Chondrocyte (in vitro differentiated cells): ENCODE data around the gene MIAT. TPM values are rescaled to one million over a fixed set of nuclear protein-coding genes. Genes with fewer than 3 reads are reported as not detected.
"Not testable (repeated sequence)": the region's sequence is repeated elsewhere in the genome, so short reads cannot be mapped to it uniquely, and the experiment has no call there.

Experiments
- DNase-seq: peaks from one replicate; pipeline ENCODE4 v3.0.0; 2021; ENCODE audit warnings: mixed read lengths, low spot score
- H3K27ac Mint-ChIP-seq: one replicate; pipeline ENCODE4 v1.8.0; 2021; ENCODE audit warnings: mild to moderate bottlenecking, moderate library complexity, mixed read lengths; ENCODE audit not compliant: unreplicated experiment
- H3K27me3 Mint-ChIP-seq: 2 replicates; pipeline ENCODE4 v1.8.0; 2021; ENCODE audit warnings: low read depth, mixed read lengths
- H3K36me3 Mint-ChIP-seq: 2 replicates; pipeline ENCODE4 v1.8.0; 2021; ENCODE audit warnings: low read depth, mixed read lengths
- H3K4me1 Mint-ChIP-seq: 2 replicates; pipeline ENCODE4 v1.8.0; 2021; ENCODE audit warnings: low read depth, mild to moderate bottlenecking, mixed read lengths
- H3K4me3 Mint-ChIP-seq: one replicate; pipeline ENCODE4 v1.8.0; 2021; ENCODE audit warnings: mild to moderate bottlenecking, moderate library complexity, mixed read lengths; ENCODE audit not compliant: unreplicated experiment
- H3K9me3 Mint-ChIP-seq: 2 replicates; pipeline ENCODE4 v1.8.0; 2021; ENCODE audit warnings: low read depth, mixed read lengths
- CTCF ChIP-seq: fragments of 200-600 bp; sonication (generic); IDR thresholded peaks from 2 replicates; pipeline ENCODE4 v1.5.0; 2021; ENCODE audit warnings: antibody characterized with exemption, mild to moderate bottlenecking, moderate library complexity
- total RNA-seq: library from RNA; stranded (reverse); gene quantifications from 3 replicates; pipeline ENCODE4 v1.2.1, GENCODE V29; 2021

Gene MIAT
- total RNA-seq, 1 donor from 2014 or later, result 3.5 TPM

DNA sequence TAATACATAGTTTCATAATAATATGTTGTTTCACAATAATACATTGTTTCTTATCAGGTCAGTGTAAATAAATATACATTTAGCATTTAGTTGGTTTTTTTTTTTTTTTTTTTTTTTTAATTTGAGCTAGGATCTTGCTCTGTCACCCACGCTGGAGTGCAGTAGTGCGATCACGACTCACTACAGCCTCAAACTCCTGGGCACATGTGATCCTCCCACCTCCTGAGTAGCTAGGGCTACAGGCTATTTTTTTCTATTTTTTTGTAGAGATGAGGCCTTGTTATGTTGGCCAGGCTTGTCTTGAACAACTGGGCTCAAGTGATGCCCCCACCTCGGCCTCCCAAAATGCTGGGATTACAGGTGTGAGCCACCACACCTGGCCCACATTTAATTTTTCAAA lies 43.5 kb downstream of the MIAT start:
- Mint-ChIP-seq H3K9me3 (peaks cover 8% of the 10 kb centered on the region), H3K36me3 (peaks cover 24% of the 10 kb centered on the region), H3K4me1 (peaks cover 16% of the 10 kb centered on the region), H3K27ac (no peak overlapping the region), H3K27me3 (no peaks in the 10 kb centered on the region), H3K4me3 (no peak overlapping the region)
- DNase-seq, result no peak
- TF ChIP-seq CTCF, result no peak

DNA sequence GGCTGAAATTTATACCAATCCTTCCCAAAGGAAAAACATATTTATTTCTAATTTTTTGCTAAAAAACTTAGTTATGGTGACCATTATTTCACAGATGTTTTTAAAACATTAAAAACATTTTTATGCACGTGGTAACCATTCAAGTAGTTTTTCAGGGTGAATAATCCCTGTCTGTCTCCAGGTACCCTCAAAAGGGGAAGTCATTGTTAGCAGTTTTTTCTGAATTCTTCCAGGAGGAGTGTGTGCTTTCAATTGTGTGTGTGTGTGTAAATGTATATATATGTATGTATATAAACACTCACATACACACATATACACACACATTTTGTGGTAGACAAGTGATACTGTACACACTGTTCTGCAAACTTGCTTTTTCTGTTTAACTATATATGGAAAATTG lies 43.9 kb downstream of the MIAT start:
- H3K4me1 Mint-ChIP-seq, result peaks cover 16% of the 10 kb centered on the region
- DNase-seq, result no peak
- H3K4me3 Mint-ChIP-seq, result no peak overlapping the region
- H3K27me3 Mint-ChIP-seq, result no peaks in the 10 kb centered on the region
- TF ChIP-seq CTCF, result no peak
- H3K36me3 Mint-ChIP-seq, result peaks cover 22% of the 10 kb centered on the region
- H3K27ac Mint-ChIP-seq, result no peak overlapping the region
- H3K9me3 Mint-ChIP-seq, result peaks cover 8% of the 10 kb centered on the region

GRCh38 chr22:26702906-26703830 lies 45.8 kb downstream of the MIAT start:
- H3K4me3 Mint-ChIP-seq, result no peak overlapping the region
- no peak overlapping the region for H3K27ac Mint-ChIP-seq
- H3K9me3 Mint-ChIP-seq, result peaks cover 16% of the 10 kb centered on the region
- DNase-seq, result no peak
- no peak for TF ChIP-seq CTCF
- H3K36me3 Mint-ChIP-seq, result peaks cover 32% of the 10 kb centered on the region
- H3K4me1 Mint-ChIP-seq, result peaks cover 16% of the 10 kb centered on the region
- H3K27me3 Mint-ChIP-seq, result no peaks in the 10 kb centered on the region

DNA sequence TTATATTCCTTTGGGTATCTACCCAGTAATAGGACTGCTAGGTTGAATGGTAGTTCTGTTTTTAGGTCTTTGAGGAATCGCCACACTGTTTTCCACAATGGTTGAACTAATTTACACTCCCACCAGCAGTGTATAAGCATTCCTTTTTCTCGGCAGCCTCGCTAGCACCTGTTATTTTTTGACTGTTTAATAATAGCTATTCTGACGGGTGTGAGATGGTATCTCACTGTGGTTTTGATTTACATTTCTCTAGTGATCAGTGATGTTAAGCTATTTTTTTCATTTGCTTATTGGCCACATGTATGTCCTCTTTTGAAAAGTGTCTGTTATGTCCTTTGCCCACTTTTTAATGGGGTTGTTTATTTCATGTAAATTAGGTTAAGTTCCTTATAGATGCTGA lies 48.0 kb downstream of the MIAT start:
- Mint-ChIP-seq H3K4me1 (peaks cover 35% of the 10 kb centered on the region), H3K36me3 (peaks cover 18% of the 10 kb centered on the region), H3K9me3 (peaks cover 13% of the 10 kb centered on the region)
- not testable (repeated sequence) for H3K27me3 Mint-ChIP-seq, DNase-seq, H3K4me3 Mint-ChIP-seq, H3K27ac Mint-ChIP-seq

GRCh38 chr22:26707090-26707489 lies 49.7 kb downstream of the MIAT start:
- no peak for TF ChIP-seq CTCF
- Mint-ChIP-seq H3K27ac (no peak overlapping the region), H3K9me3 (peaks cover 13% of the 10 kb centered on the region), H3K4me3 (no peak overlapping the region), H3K36me3 (peaks cover 18% of the 10 kb centered on the region), H3K27me3 (no peaks in the 10 kb centered on the region), H3K4me1 (peaks cover 47% of the 10 kb centered on the region)
- no peak for DNase-seq

DNA sequence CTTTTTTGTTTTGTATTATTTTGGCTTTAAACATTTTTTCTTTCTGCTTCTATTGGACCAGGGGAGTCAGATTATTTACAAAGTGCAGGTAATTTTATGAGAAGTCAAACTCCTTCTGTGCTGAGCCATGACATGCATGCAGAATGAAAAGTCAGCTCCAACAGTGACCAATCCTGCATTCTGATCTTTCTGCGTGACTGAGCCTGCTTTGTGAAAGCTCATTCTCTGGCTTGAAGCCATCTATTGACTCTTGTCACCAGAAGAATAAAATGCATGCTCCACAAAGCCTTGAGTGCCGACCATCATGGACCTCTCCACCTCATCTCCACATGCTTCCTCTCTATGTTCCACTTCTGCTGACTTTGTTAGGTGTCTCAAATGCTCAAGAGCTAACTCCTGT lies 50.2 kb downstream of the MIAT start:
- no peak for DNase-seq
- H3K27ac Mint-ChIP-seq, result no peak overlapping the region
- no peaks in the 10 kb centered on the region for H3K27me3 Mint-ChIP-seq
- H3K4me1 Mint-ChIP-seq, result peaks cover 47% of the 10 kb centered on the region
- no peak overlapping the region for H3K4me3 Mint-ChIP-seq
- no peak for TF ChIP-seq CTCF
- H3K9me3 Mint-ChIP-seq, result peaks cover 13% of the 10 kb centered on the region
- peaks cover 18% of the 10 kb centered on the region for H3K36me3 Mint-ChIP-seq
